Measurements from ENCODE around the gene KCTD7.

GRCh38 chr7:66642932-66643331 is 14.3 kb downstream of the KCTD7 start:
- TF ChIP-seq YY1 (IDR thresholded peaks at IDR 0.05; ENCODE audit: insufficient read depth, insufficient read length) = no peak
- no peak for TF ChIP-seq ZNF274 (IDR thresholded peaks at IDR 0.05; ENCODE audit: low read depth, low read length)
- no peak for TF ChIP-seq SUZ12 (IDR thresholded peaks at IDR 0.05; ENCODE audit: extremely low read depth, insufficient read depth, insufficient read length)

Measured in NT2/D1 (cell line).